Measurements from ENCODE around the gene STRN. TPM values are rescaled to one million over a fixed set of nuclear protein-coding genes. Genes with fewer than 3 reads are reported as not detected.
A peak's percentile ranks its signal among the peaks of the same experiment; 100 is the strongest.

The STRN gene
- total and polyA plus RNA-seq, 9 of the 15 experiments (the other 6 are each of a cell fraction or from before 2014, with no cell fraction given): 1.3 to 31.2 (median 20.0) TPM

DNA sequence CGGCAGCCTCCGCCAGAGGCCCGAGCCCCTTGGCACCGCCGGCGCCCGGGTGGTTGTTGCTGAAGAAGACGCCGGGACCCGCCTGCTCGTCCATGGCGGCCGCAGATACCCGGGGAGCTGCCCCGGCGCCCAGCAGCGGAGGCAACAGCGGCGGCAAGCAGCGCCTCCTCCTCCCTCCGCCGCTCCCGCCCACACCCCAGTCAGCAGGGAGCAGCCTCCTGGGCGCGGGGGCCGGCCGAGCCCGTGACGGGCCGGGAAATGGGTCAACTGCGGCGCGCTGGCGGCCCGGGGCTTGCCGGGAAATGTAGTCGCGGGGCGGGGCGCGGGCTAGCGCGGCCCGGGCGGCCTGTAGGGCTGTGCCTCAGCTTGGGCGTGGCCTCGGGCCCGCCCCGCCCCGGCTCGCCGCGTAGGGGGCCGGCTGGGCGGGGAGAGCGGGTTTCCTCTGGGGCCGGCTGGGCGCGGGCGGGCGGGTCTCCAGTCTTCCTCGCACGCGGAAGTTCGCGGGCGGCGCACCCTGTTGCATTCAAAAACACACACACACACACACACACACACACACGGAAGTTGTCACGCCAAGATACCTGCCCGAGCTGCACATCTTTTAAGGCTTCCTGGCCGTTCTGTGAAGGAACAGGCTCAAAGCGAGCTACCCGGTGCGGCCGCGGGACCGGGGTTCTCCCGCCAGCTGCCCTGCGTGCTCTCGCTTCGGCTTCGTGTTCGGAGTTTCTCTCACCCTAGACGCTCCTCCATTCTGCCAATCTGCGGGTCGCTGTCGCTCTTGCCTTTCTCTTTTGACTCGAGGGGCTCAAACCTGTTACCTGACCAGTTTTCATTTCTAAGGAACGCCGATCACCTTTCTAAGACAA, at the start of gene STRN (continued):
- TF ChIP-seq SNIP1 (IDR thresholded peaks at IDR 0.05; ENCODE audit: low read depth): no peak
- no peak for TF ChIP-seq KLF1 (tag; IDR thresholded peaks at IDR 0.05)
- TF ChIP-seq ZNF780A (CRISPR knock-in tag; IDR thresholded peaks at IDR 0.05): no peak
- no peak for TF ChIP-seq CBFA2T2 (conservative IDR thresholded peaks at IDR 0.05)
- TF ChIP-seq, protein P1, sequence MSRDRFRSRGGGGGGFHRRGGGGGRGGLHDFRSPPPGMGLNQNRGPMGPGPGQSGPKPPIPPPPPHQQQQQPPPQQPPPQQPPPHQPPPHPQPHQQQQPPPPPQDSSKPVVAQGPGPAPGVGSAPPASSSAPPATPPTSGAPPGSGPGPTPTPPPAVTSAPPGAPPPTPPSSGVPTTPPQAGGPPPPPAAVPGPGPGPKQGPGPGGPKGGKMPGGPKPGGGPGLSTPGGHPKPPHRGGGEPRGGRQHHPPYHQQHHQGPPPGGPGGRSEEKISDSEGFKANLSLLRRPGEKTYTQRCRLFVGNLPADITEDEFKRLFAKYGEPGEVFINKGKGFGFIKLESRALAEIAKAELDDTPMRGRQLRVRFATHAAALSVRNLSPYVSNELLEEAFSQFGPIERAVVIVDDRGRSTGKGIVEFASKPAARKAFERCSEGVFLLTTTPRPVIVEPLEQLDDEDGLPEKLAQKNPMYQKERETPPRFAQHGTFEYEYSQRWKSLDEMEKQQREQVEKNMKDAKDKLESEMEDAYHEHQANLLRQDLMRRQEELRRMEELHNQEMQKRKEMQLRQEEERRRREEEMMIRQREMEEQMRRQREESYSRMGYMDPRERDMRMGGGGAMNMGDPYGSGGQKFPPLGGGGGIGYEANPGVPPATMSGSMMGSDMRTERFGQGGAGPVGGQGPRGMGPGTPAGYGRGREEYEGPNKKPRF (IDR thresholded peaks at IDR 0.05; ENCODE audit: low read depth, low read length): no peak
- 0 out of 2 replicates have a peak, but pooled peaks have one; percentile 44 for TF ChIP-seq ELF2 (CRISPR knock-in tag; IDR thresholded peaks at IDR 0.05)
- no peak for TF ChIP-seq ZNF146 (CRISPR knock-in tag; IDR thresholded peaks at IDR 0.05; ENCODE audit: unreplicated experiment)
- no peak for TF ChIP-seq XRCC3 (IDR thresholded peaks at IDR 0.05)
- peak in 1 of 2 experiments; percentile 23; a peak in 1 of 4 replicates for TF ChIP-seq RCOR1 (IDR thresholded peaks at IDR 0.05; ENCODE audit: borderline replicate concordance in 1 of 2, low read depth in 2 of 2, low read length in 2 of 2)
- no peak for TF ChIP-seq TAF15 (IDR thresholded peaks at IDR 0.05; ENCODE audit: low read depth, low read length)
- no peak for TF ChIP-seq PTBP1 (IDR thresholded peaks at IDR 0.05; ENCODE audit: low read depth, low read length)
- TF ChIP-seq NR3C1 (CRISPR knock-in tag; IDR thresholded peaks at IDR 0.05): no peak
- TF ChIP-seq SRSF3 (IDR thresholded peaks at IDR 0.05; ENCODE audit: insufficient read depth, low read length): no peak
- TF ChIP-seq RHOXF2B (CRISPR knock-in tag; conservative IDR thresholded peaks at IDR 0.05): no peak
- TF ChIP-seq ZNF507 (tag; conservative IDR thresholded peaks at IDR 0.05): no peak
- TF ChIP-seq, protein P2, sequence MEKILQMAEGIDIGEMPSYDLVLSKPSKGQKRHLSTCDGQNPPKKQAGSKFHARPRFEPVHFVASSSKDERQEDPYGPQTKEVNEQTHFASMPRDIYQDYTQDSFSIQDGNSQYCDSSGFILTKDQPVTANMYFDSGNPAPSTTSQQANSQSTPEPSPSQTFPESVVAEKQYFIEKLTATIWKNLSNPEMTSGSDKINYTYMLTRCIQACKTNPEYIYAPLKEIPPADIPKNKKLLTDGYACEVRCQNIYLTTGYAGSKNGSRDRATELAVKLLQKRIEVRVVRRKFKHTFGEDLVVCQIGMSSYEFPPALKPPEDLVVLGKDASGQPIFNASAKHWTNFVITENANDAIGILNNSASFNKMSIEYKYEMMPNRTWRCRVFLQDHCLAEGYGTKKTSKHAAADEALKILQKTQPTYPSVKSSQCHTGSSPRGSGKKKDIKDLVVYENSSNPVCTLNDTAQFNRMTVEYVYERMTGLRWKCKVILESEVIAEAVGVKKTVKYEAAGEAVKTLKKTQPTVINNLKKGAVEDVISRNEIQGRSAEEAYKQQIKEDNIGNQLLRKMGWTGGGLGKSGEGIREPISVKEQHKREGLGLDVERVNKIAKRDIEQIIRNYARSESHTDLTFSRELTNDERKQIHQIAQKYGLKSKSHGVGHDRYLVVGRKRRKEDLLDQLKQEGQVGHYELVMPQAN (IDR thresholded peaks at IDR 0.05; ENCODE audit: borderline replicate concordance): peak; percentile 75
- TF ChIP-seq HMG20B (CRISPR knock-in tag; IDR thresholded peaks at IDR 0.05): no peak
- TF ChIP-seq, protein P3, sequence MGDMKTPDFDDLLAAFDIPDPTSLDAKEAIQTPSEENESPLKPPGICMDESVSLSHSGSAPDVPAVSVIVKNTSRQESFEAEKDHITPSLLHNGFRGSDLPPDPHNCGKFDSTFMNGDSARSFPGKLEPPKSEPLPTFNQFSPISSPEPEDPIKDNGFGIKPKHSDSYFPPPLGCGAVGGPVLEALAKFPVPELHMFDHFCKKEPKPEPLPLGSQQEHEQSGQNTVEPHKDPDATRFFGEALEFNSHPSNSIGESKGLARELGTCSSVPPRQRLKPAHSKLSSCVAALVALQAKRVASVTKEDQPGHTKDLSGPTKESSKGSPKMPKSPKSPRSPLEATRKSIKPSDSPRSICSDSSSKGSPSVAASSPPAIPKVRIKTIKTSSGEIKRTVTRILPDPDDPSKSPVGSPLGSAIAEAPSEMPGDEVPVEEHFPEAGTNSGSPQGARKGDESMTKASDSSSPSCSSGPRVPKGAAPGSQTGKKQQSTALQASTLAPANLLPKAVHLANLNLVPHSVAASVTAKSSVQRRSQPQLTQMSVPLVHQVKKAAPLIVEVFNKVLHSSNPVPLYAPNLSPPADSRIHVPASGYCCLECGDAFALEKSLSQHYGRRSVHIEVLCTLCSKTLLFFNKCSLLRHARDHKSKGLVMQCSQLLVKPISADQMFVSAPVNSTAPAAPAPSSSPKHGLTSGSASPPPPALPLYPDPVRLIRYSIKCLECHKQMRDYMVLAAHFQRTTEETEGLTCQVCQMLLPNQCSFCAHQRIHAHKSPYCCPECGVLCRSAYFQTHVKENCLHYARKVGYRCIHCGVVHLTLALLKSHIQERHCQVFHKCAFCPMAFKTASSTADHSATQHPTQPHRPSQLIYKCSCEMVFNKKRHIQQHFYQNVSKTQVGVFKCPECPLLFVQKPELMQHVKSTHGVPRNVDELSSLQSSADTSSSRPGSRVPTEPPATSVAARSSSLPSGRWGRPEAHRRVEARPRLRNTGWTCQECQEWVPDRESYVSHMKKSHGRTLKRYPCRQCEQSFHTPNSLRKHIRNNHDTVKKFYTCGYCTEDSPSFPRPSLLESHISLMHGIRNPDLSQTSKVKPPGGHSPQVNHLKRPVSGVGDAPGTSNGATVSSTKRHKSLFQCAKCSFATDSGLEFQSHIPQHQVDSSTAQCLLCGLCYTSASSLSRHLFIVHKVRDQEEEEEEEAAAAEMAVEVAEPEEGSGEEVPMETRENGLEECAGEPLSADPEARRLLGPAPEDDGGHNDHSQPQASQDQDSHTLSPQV (IDR thresholded peaks at IDR 0.05): no peak; the same call in none of the 2 replicates

Data from K562 (cell line).